Activated CD8-positive, alpha-beta T cell treated with anti-CD3 and anti-CD28 coated beads for 36 hours (primary cell): ENCODE measurements around the gene PEPD. TPM values are rescaled to one million over a fixed set of nuclear protein-coding genes. Genes with fewer than 3 reads are reported as not detected.

Experiments
- ATAC-seq: fragments of 200-7000 bp; cut with Tn5 transposase; one replicate; pipeline ENCODE4 v1.10.0; 2021; ENCODE audit warnings: mild to moderate bottlenecking, moderate library complexity
- CTCF ChIA-PET: fragments of 350-600 bp; sonication (Branson Sonifier 250); formaldehyde crosslinking; loops from one replicate; lab custom pipeline; 2021; ENCODE audit warnings: antibody characterized with exemption; lab: Charles Lee
- POLR2A ChIA-PET: fragments of 350-600 bp; sonication (Branson Sonifier 250); formaldehyde crosslinking; loops from one replicate; lab custom pipeline; 2021; ENCODE audit warnings: antibody characterized with exemption; lab: Charles Lee
- DNase-seq: peaks from one replicate; pipeline ENCODE4 v3.0.0-alpha.2; 2020
- H3K27ac Mint-ChIP-seq: one replicate; pipeline ENCODE4 v1.8.0; 2021; ENCODE audit warnings: mild to moderate bottlenecking, mixed read lengths
- H3K27me3 Mint-ChIP-seq: one replicate; pipeline ENCODE4 v1.8.0; 2021; ENCODE audit warnings: mixed read lengths
- H3K36me3 Mint-ChIP-seq: one replicate; pipeline ENCODE4 v1.8.0; 2021; ENCODE audit warnings: low read depth, mixed read lengths
- H3K4me1 Mint-ChIP-seq: one replicate; pipeline ENCODE4 v1.8.0; 2021; ENCODE audit warnings: low read depth, mixed read lengths
- H3K4me3 Mint-ChIP-seq: one replicate; pipeline ENCODE4 v1.8.0; 2021; ENCODE audit warnings: mild to moderate bottlenecking, moderate library complexity, mixed read lengths
- H3K9me3 Mint-ChIP-seq: one replicate; pipeline ENCODE4 v1.8.0; 2021; ENCODE audit warnings: mixed read lengths
- intact Hi-C: fragments of 100-400 bp; cut with micrococcal nuclease; formaldehyde crosslinking; loops from one replicate; pipeline ENCODE4 v1.10.0; 2022
- total RNA-seq, 2 experiments: library from RNA; stranded (reverse); gene quantifications; one replicate each; pipeline ENCODE4 v1.2.3, GENCODE V29; 2021
- TF ChIP-seq, protein P1 (sequence below): fragments of 200-600 bp; IDR thresholded peaks from one replicate; pipeline ENCODE4 v1.8.0; 2022; ENCODE audit warnings: antibody characterized with exemption, mild to moderate bottlenecking

The PEPD gene
- total RNA-seq, 2 experiments from 2014 or later: 32.6 to 34.6 TPM

GRCh38 chr19:33347300-33347699, 174.3 kb downstream of the PEPD start:
- ChIA-PET POLR2A (no interaction called here), CTCF (interaction anchor here (1.6 kb wide), 1 partner anchor 69 kb away, joined by 7 read pairs; no protein-coding TSS in a partner anchor)
- intact Hi-C loops: no loop called here
- H3K36me3 Mint-ChIP-seq: no peaks in the 10 kb centered on the region
- DNase-seq (no peak), ATAC-seq (no peak)
- TF ChIP-seq, protein P1, sequence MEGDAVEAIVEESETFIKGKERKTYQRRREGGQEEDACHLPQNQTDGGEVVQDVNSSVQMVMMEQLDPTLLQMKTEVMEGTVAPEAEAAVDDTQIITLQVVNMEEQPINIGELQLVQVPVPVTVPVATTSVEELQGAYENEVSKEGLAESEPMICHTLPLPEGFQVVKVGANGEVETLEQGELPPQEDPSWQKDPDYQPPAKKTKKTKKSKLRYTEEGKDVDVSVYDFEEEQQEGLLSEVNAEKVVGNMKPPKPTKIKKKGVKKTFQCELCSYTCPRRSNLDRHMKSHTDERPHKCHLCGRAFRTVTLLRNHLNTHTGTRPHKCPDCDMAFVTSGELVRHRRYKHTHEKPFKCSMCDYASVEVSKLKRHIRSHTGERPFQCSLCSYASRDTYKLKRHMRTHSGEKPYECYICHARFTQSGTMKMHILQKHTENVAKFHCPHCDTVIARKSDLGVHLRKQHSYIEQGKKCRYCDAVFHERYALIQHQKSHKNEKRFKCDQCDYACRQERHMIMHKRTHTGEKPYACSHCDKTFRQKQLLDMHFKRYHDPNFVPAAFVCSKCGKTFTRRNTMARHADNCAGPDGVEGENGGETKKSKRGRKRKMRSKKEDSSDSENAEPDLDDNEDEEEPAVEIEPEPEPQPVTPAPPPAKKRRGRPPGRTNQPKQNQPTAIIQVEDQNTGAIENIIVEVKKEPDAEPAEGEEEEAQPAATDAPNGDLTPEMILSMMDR: no peak
- H3K4me3 Mint-ChIP-seq: no peak overlapping the region
- H3K9me3 Mint-ChIP-seq: no peaks in the 10 kb centered on the region
- H3K4me1 Mint-ChIP-seq: no peaks in the 10 kb centered on the region
- no peak overlapping the region for H3K27ac Mint-ChIP-seq
- H3K27me3 Mint-ChIP-seq: peaks cover 32% of the 10 kb centered on the region

GRCh38 chr19:33346665-33347064, 174.9 kb downstream of the PEPD start:
- POLR2A ChIA-PET: no interaction called here
- peaks cover 32% of the 10 kb centered on the region for H3K27me3 Mint-ChIP-seq
- intact Hi-C loops: no loop called here

DNA sequence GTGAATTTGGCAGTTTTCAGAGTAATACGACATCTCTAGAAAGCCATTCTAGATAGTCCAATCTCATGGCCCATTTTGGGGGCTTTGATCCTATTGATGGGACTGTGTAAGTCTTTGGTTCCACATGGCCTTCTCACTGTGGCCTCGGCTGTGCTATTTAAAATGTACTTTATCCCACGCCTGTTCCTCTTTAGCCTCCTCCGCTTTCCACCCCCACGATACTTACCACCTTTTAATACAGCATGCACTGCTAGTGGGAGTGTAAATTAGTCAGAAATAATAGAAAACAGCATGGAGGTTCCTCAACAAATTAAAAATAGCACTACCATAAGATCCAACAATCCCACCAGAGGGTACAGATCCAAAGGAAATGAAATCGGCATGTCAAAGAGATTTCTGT, 176.4 kb downstream of the PEPD start:
- H3K9me3 Mint-ChIP-seq: no peaks in the 10 kb centered on the region
- POLR2A ChIA-PET: no interaction called here
- CTCF ChIA-PET: interaction anchor here (1.1 kb wide), 1 partner anchor 42 kb away, joined by 3 read pairs; no protein-coding TSS in a partner anchor
- ATAC-seq (no peak), DNase-seq (no peak)
- no peaks in the 10 kb centered on the region for H3K36me3 Mint-ChIP-seq
- no peak overlapping the region for H3K4me3 Mint-ChIP-seq
- TF ChIP-seq, protein P1: no peak
- H3K27me3 Mint-ChIP-seq: peaks cover 34% of the 10 kb centered on the region
- no peaks in the 10 kb centered on the region for H3K4me1 Mint-ChIP-seq
- intact Hi-C loops: no loop called here
- no peak overlapping the region for H3K27ac Mint-ChIP-seq

More at GRCh38 chr19:33346665-33347064, 174.9 kb downstream of the PEPD start:
- DNase-seq (no peak), ATAC-seq (no peak)
- CTCF ChIA-PET: no interaction called here
- TF ChIP-seq, protein P1: no peak
- Mint-ChIP-seq H3K9me3 (no peaks in the 10 kb centered on the region), H3K36me3 (no peaks in the 10 kb centered on the region), H3K4me1 (no peaks in the 10 kb centered on the region), H3K4me3 (no peak overlapping the region), H3K27ac (no peak overlapping the region)

- Mint-ChIP-seq H3K9me3 (no peaks in the 10 kb centered on the region), H3K36me3 (no peaks in the 10 kb centered on the region), H3K27me3 (peaks cover 34% of the 10 kb centered on the region), H3K27ac (no peak overlapping the region), H3K4me3 (no peak overlapping the region), H3K4me1 (no peaks in the 10 kb centered on the region)
- ATAC-seq: no peak
- no peak for DNase-seq
- intact Hi-C loops: no loop called here
- ChIA-PET CTCF (interaction anchor here (1.1 to 1.5 kb wide), 2 partner anchors 41 to 71 kb away, joined by 3 to 4 read pairs; no protein-coding TSS in a partner anchor), POLR2A (no interaction called here)
- TF ChIP-seq, protein P1: no peak
These were observed 177.0 kb downstream of the PEPD start for GRCh38 chr19:33344573-33344925.

DNA sequence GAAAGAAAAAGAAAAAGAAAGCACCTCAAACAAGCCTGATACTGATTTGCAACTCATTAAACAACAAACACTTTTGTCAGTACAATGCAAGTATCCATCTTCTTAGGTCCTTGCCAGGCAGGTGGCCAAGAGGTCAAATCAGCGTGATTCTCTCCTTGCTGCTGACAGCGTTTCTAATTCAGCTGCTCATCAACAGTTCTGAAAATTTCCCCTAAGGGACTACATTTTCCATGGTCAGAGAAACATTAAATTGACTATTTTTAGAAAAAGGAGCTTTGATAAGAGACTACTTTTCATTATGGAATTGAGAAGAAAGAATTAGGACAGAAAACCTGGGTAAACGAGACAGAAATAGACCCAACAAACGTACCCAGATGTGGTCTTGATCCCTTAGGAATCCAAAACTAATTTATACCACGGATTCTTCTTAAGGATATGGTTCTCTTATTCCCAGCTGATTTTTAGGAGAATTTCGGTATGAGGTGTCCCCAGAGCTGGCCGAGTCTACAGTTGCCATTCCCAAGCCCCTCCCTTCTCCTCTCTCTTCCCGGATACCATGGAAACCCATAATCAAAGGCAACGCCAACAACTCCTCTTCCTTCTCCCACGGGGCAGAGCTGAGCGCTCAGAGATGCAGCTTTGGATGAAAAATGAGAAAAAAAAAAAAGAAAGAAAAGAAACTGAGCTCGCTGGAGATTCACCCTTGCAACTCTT, 177.6 kb downstream of the PEPD start:
- TF ChIP-seq, protein P1: no peak
- CTCF ChIA-PET: interaction anchor here (1.1 to 1.5 kb wide), 2 partner anchors 41 to 72 kb away, joined by 3 to 4 read pairs; no protein-coding TSS in a partner anchor
- Mint-ChIP-seq H3K27me3 (peaks cover 39% of the 10 kb centered on the region), H3K9me3 (no peaks in the 10 kb centered on the region), H3K4me1 (no peaks in the 10 kb centered on the region), H3K27ac (no peak overlapping the region), H3K4me3 (no peak overlapping the region), H3K36me3 (no peaks in the 10 kb centered on the region)
- no peak for DNase-seq
- intact Hi-C loops: no loop called here
- no peak for ATAC-seq
- POLR2A ChIA-PET: no interaction called here
